ENCODE data around the gene TDRKH. TPM values are rescaled to one million over a fixed set of nuclear protein-coding genes. Genes with fewer than 3 reads are reported as not detected.

TDRKH gene
- total RNA-seq, 1 experiment from 2014 or later, result 11.1 TPM

GRCh38 chr1:151739590-151740355, 50.5 kb downstream of the TDRKH start:
- ATAC-seq (no peak; the same call in 1 of the 2 replicates), DNase-seq (ENCODE audit: low read depth, low spot score) (no peak)
- no peaks in the 10 kb centered on the region for H3K36me3 ChIP-seq (ENCODE audit: control insufficient read depth in 1 of 2, insufficient read depth in 2 of 2, low read length in 2 of 2)
- no peaks in the 10 kb centered on the region for H4K20me1 ChIP-seq (ENCODE audit: insufficient read depth)
- no peaks in the 10 kb centered on the region for H3K27me3 ChIP-seq (ENCODE audit: insufficient read depth, low read length)
- ChIA-PET POLR2A (no interaction called here), CTCF (no interaction called here), RAD21 (ENCODE audit: low non-redundant PET in 1 of 2, low total read pairs in 2 of 2, uncharacterized antibody in 2 of 2, unreplicated experiment in 2 of 2) (no interaction called here)
- peaks cover 6 to 10% of the 10 kb centered on the region in 2 experiments; a peak in 2 of 4 replicates for H3K4me1 ChIP-seq (ENCODE audit: control insufficient read depth in 1 of 2, insufficient read depth in 2 of 2, low read length in 2 of 2)
- H3K9me3 ChIP-seq (ENCODE audit: control insufficient read depth in 1 of 2, insufficient read depth in 1 of 2, low read depth in 1 of 2, low read length in 2 of 2), result peaks cover 0 to 7% of the 10 kb centered on the region in 2 experiments; a peak in 1 of 4 replicates
- intact Hi-C loops (cut with micrococcal nuclease), result no loop called here
- TF ChIP-seq POLR2A (IDR thresholded peaks at IDR 0.05; ENCODE audit: borderline replicate concordance, extremely low read depth, insufficient read depth, insufficient read length) (no peak), RAD21 (IDR thresholded peaks at IDR 0.05; ENCODE audit: low read depth) (peak; percentile 23; the same call in 1 of the 2 replicates), CEBPB (IDR thresholded peaks at IDR 0.05; ENCODE audit: low read depth) (no peak), ZBTB33 (IDR thresholded peaks at IDR 0.05; ENCODE audit: extremely low read depth, insufficient replicate concordance, low read length) (no peak), FOSL1 (IDR thresholded peaks at IDR 0.05; ENCODE audit: low read depth) (no peak)
- no peak overlapping the region for H3K27ac ChIP-seq (ENCODE audit: low read depth, low read length)
- no peaks in the 10 kb centered on the region for H3K79me2 ChIP-seq (ENCODE audit: insufficient read depth, low read length)
- no peak overlapping the region for H2AFZ ChIP-seq (ENCODE audit: low read depth, low read length, poor library complexity, severe bottlenecking)
- H3K4me3 ChIP-seq (replicated peaks in 1 of 2; ENCODE audit: low read depth in 1 of 2, low read length in 2 of 2), result no peak overlapping the region
- no TSS peak for BruUV-seq (replicated peaks)
- H3K9ac ChIP-seq (ENCODE audit: low read length), result no peak overlapping the region
- H3K9me2 ChIP-seq (ENCODE audit: insufficient read depth), result no peaks in the 10 kb centered on the region
- H3K4me2 ChIP-seq (ENCODE audit: low read length), result peak overlapping the region; percentile 1; the same call in 1 of the 2 replicates

GRCh38 chr1:151737479-151737878, 52.8 kb downstream of the TDRKH start:
- DNase-seq (ENCODE audit: low read depth, low spot score) (no peak), ATAC-seq (no peak)
- H3K9ac ChIP-seq (ENCODE audit: low read length), result no peak overlapping the region
- no peaks in the 10 kb centered on the region for H3K9me2 ChIP-seq (ENCODE audit: insufficient read depth)
- H3K27ac ChIP-seq (ENCODE audit: low read depth, low read length), result no peak overlapping the region
- H2AFZ ChIP-seq (ENCODE audit: low read depth, low read length, poor library complexity, severe bottlenecking), result no peak overlapping the region
- H3K27me3 ChIP-seq (ENCODE audit: insufficient read depth, low read length), result no peaks in the 10 kb centered on the region
- no TSS peak for BruUV-seq (replicated peaks)
- POLR2A ChIA-PET, result no interaction called here
- intact Hi-C loops (cut with micrococcal nuclease), result no loop called here
- H3K36me3 ChIP-seq (ENCODE audit: control insufficient read depth in 1 of 2, insufficient read depth in 2 of 2, low read length in 2 of 2), result no peaks in the 10 kb centered on the region
- H3K79me2 ChIP-seq (ENCODE audit: insufficient read depth, low read length), result no peaks in the 10 kb centered on the region
- RAD21 ChIA-PET (ENCODE audit: low non-redundant PET in 1 of 2, low total read pairs in 2 of 2, uncharacterized antibody in 2 of 2, unreplicated experiment in 2 of 2), result no interaction called here
- no peaks in the 10 kb centered on the region for H4K20me1 ChIP-seq (ENCODE audit: insufficient read depth)
- peaks cover 0 to 7% of the 10 kb centered on the region in 2 experiments; a peak in 1 of 4 replicates for H3K9me3 ChIP-seq (ENCODE audit: control insufficient read depth in 1 of 2, insufficient read depth in 1 of 2, low read depth in 1 of 2, low read length in 2 of 2)
- no peak overlapping the region for H3K4me2 ChIP-seq (ENCODE audit: low read length)
- TF ChIP-seq YY1 (IDR thresholded peaks at IDR 0.05; ENCODE audit: extremely low read depth, insufficient replicate concordance, low read depth, low read length), result no peak
- no peak for TF ChIP-seq SRF (IDR thresholded peaks at IDR 0.05; ENCODE audit: low read depth)
- no peak for TF ChIP-seq CEBPB (IDR thresholded peaks at IDR 0.05; ENCODE audit: low read depth)
- TF ChIP-seq RAD21 (IDR thresholded peaks at IDR 0.05; ENCODE audit: low read depth), result no peak
- TF ChIP-seq EZH2 (IDR thresholded peaks at IDR 0.05), result no peak
- TF ChIP-seq EZH2phosphoT487 (IDR thresholded peaks at IDR 0.05; ENCODE audit: borderline replicate concordance), result no peak
- H3K4me1 ChIP-seq (ENCODE audit: control insufficient read depth in 1 of 2, insufficient read depth in 2 of 2, low read length in 2 of 2), result peaks cover 6 to 10% of the 10 kb centered on the region in 2 experiments; a peak in 2 of 4 replicates
- CTCF ChIA-PET, result interaction anchor here (0.5 to 1.0 kb wide), 2 partner anchors 62 to 437 kb away, joined by 3 to 4 read pairs; no protein-coding TSS in a partner anchor
- H3K4me3 ChIP-seq (replicated peaks in 1 of 2; ENCODE audit: low read depth in 1 of 2, low read length in 2 of 2), result no peak overlapping the region

Data from HCT116 (cell line).